Measurements from ENCODE around the gene DDX59. TPM values are rescaled to one million over a fixed set of nuclear protein-coding genes. Genes with fewer than 3 reads are reported as not detected.

DDX59 gene
- total RNA-seq, 1 donor, result 16.7 TPM

DNA sequence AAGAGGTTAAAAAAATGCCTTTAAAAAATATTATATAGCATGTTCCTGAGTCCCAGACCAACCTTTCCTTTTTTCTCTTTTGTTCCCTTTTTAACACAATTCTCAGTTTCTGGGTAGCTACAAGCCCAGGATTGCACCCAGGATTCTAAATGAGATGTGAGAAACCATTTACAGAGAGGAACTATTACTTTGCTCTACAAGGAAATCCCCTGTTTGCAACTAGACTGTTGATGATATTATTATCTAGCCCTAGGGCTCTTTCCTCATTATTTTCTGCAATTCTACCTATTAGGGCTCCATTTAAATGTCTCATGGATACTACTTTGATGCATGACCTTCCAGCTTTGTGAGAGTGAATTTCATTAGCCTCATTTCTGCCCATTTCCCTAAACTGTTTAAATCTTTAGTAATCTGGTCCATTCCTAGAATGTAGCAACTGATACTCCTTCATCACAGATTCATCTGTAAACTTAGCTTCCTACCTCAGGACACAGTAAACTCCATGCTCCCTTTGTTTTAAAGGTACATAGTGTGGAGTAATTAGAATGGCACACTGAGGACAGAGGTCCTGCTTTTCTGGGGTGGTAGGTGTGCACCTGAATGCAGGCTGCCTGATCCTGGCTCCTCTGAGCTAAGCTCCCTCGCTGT is 42.0 kb downstream of the DDX59 start:
- Histone ChIP-seq H3K4me3 (ENCODE audit: low read length) (no peak overlapping the region), H3K9me3 (ENCODE audit: low read depth, low read length) (no peaks in the 10 kb centered on the region), H3K4me1 (ENCODE audit: insufficient read depth, low read length) (peaks cover 32% of the 10 kb centered on the region), H3K27me3 (ENCODE audit: insufficient read depth, low read length) (no peaks in the 10 kb centered on the region)

DNA sequence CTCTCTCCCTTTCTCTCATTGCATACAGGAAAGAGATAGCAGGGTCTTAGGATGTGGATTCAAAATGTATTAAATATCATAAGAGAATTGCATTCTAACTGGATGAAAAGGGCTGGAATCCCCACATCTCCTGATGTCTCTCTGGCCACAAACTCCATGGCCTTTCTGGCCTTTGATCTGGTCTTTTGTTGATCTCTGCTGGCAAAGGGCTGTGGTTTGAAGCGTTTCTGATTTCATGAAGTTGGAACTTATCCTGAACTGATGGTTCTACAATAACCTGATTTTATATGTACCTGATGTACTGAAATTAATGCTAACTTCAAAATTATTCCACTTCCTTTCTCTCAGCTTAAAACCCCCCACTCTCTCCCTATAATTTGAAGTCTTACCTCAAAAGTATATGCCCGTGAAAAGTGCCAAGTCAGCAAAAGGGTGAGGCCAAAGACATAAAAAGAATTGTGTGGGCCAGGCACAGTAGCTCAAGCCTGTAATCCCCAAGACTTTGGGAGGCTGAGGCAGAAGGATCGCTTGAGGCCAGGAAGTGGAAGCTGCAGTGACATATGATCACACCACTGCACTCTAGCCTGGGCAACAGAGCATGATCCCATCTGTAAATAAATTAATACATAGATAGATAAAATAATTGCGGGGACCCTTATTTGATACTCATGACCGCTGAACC is 42.7 kb downstream of the DDX59 start:
- H3K27me3 ChIP-seq (ENCODE audit: insufficient read depth, low read length), result no peaks in the 10 kb centered on the region
- H3K4me1 ChIP-seq (ENCODE audit: insufficient read depth, low read length), result peaks cover 32% of the 10 kb centered on the region
- no peak overlapping the region for H3K4me3 ChIP-seq (ENCODE audit: low read length)
- no peaks in the 10 kb centered on the region for H3K9me3 ChIP-seq (ENCODE audit: low read depth, low read length)

DNA sequence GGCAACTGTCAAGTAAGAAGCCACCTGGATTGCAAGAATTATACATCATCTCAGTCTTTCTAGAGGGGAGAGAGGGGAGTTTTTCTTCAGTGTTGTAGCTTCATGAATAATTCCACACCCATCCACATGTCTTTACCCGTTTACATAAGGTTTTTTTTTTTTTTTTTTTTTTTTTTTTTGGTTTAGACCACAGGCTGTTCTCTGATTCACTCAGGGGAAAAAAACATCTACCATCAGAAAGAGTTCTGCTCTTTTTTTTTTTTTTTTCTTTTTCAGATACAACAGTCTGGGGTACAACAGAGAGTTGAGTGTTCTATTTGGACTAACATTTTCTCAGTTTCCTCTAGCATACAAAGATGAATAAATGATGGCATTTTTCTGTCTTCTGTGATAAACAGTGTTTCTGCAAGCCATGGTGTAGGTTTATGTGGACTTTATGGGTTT is 44.3 kb downstream of the DDX59 start:
- H3K27me3 ChIP-seq (ENCODE audit: insufficient read depth, low read length), result no peaks in the 10 kb centered on the region
- no peak overlapping the region for H3K4me3 ChIP-seq (ENCODE audit: low read length)
- H3K4me1 ChIP-seq (ENCODE audit: insufficient read depth, low read length), result peaks cover 43% of the 10 kb centered on the region
- H3K9me3 ChIP-seq (ENCODE audit: low read depth, low read length), result no peaks in the 10 kb centered on the region

DNA sequence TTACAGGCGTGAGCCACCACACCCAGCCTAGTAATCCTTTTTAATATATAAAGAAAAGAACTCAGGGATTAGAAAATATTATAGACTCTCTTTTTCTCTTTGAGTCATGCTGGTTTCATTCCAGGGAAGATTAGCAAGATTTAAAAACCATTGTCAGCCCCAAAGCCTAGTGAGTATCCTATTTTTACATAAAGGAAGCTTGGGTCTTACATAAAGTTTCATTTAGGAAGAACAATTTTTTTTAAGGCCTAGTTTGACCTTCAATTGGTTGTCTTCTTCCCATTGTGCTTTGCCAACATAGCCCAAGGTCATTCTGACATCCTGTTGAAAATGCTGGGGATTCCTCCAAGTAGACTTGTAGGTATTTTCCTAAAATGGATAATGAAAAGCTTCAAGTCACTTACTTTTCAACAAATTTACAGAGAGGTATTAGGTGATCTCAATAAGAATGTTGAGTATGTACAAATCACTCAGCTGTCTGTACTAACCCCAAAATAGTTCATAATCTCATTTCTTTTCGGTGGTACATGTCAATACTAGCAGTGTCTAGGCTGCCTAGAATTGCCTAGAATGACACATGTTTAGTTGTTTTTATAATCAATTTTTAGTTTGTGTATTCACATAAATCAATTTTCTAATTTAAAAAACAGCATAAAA is 44.9 kb downstream of the DDX59 start:
- Histone ChIP-seq H3K9me3 (ENCODE audit: low read depth, low read length) (no peaks in the 10 kb centered on the region), H3K4me1 (ENCODE audit: insufficient read depth, low read length) (peaks cover 49% of the 10 kb centered on the region), H3K27me3 (ENCODE audit: insufficient read depth, low read length) (no peaks in the 10 kb centered on the region)

DNA sequence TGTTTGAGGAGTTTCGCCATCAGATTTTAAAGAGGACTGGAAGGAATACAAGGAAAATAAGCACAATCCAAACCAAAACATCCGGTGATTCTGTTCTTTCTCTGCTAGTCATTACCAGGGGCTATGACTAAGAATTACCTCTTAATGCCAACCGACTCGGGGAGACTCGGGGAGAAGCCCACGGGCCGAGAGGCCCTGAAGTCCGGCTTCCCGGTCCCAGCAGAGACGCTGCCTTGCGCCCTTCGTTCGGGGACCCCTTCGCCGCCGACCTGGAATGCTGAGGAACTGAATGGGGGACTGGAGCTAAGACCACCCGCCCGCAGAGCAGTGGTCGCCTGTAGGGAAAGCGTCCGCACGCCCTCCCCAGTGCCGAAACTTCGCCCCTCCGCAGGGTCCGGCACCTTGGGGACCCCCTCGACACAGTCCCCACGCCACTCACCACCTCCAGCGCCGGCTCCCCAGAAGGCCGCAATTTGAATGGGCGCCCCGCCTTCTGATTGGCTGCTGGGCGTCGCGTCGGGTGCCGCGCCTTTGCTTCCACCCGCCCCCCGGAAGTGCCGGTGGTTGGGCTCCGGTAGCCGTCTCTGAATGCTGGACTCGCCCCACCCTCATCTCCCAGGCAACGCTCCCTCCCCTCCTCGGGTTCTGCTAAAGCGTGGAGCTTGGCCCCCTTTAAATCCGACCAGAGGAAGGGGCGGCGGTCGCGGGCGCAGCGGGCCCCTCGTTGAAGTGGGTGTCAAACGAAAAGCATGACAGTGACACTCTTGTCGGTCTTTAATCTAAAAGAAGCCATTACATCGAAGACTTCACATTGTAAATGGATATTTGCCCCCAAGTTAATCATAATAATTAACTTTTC is 49.2 kb downstream of the DDX59 start, which contains the start of gene KIF14:
Gene KIF14, minus strand, starts transcription at position 479 of the 859 bp plus-strand sequence. CDS start 2,028 bp downstream, outside the sequence.
- Histone ChIP-seq H3K9me3 (ENCODE audit: low read depth, low read length) (no peaks in the 10 kb centered on the region), H3K27me3 (ENCODE audit: insufficient read depth, low read length) (no peaks in the 10 kb centered on the region), H3K4me1 (ENCODE audit: insufficient read depth, low read length) (peaks cover 23% of the 10 kb centered on the region), H3K4me3 (ENCODE audit: low read length) (peak within 1 kb of the TSS; percentile 63)

More for the DNA sequence above, 44.9 kb downstream of the DDX59 start:
- H3K4me3 ChIP-seq (ENCODE audit: low read length), result no peak overlapping the region

DNA sequence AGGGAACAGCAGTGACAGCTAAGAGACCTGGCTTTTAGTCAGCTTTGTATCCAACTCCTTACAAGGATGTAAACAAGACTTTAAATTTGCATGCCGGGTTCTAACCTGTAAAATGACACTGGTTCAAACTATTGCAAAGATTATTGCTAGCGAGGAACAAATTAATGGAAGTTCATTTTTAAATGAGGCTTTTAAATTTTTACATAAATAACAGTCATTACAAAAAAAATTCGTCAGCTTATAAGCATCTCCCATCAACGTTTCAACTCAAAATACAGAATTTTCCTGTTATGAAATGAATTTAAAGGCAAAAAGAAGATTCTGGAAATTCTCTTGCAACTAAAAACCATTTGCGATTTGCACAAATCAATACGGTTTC is 49.8 kb downstream of the DDX59 start:
- H3K27me3 ChIP-seq (ENCODE audit: insufficient read depth, low read length), result no peaks in the 10 kb centered on the region
- H3K9me3 ChIP-seq (ENCODE audit: low read depth, low read length), result no peaks in the 10 kb centered on the region
- peak overlapping the region; percentile 63 for H3K4me3 ChIP-seq (ENCODE audit: low read length)
- peaks cover 23% of the 10 kb centered on the region for H3K4me1 ChIP-seq (ENCODE audit: insufficient read depth, low read length)

DNA sequence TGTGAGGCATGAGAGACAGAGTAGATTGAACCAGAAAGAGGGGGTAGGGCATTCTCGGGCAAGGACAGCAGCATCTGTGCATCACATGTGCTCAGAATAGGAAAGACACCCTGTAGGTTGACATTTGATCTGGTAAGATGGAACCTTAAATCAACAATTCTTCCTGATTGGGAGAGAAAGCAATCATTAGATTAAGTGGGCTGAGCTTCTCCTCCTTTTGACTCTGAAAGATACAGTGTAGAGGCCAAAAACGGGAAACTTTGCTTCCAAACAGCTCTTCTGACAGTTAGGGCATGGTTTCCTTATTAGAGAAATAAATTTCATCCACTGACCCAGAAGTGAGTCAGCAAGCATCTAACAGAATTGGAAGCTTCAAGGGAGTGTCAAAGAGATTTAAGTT is 58.9 kb downstream of the DDX59 start:
- Histone ChIP-seq H3K9me3 (ENCODE audit: low read depth, low read length) (no peaks in the 10 kb centered on the region), H3K4me3 (ENCODE audit: low read length) (no peak overlapping the region), H3K27me3 (ENCODE audit: insufficient read depth, low read length) (no peaks in the 10 kb centered on the region), H3K4me1 (ENCODE audit: insufficient read depth, low read length) (no peaks in the 10 kb centered on the region)

DNA sequence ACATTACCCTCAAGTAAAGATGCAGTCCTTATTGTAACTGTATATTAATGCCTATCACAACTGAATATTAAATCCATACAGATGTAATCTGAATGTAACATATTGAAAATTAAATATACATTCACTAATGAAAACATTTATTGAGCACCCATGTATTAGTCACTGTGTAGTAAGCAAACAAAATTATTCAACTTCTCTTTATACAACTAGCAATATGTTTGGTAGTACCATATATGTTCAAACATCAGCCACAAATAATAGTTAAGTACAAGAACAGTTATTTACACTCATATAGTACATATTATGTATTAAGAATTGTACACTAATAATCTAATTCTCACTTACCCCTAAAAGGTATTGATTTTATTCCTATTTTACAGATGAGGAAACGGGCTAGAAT is 67.1 kb downstream of the DDX59 start:
- Histone ChIP-seq H3K9me3 (ENCODE audit: low read depth, low read length) (no peaks in the 10 kb centered on the region), H3K27me3 (ENCODE audit: insufficient read depth, low read length) (no peaks in the 10 kb centered on the region), H3K4me1 (ENCODE audit: insufficient read depth, low read length) (no peaks in the 10 kb centered on the region), H3K4me3 (ENCODE audit: low read length) (no peak overlapping the region)

Other genes with a start within 250 kb of the DDX59 start
- 0.73 TPM for gene KIF14, start 49.2 kb downstream of the DDX59 start, total RNA-seq
- gene CAMSAP2, start 69.0 kb upstream of the DDX59 start, total RNA-seq, result 2.7 TPM
- gene GPR25, start 203.1 kb upstream of the DDX59 start, total RNA-seq, result 0.84 TPM
- gene INAVA, start 225.0 kb upstream of the DDX59 start, total RNA-seq, result under 0.01 TPM